ENCODE data around the gene HOXA4.

Gene HOXA4

GRCh38 chr7:27130540-27131389, at the start of gene HOXA4:
TSS of gene HOXA4 (minus strand) at chr7:27130757. CDS start at chr7:27130733, 24 bp downstream.
- peak; percentile 71 to 93 (median 90) for DNase-seq

DNA sequence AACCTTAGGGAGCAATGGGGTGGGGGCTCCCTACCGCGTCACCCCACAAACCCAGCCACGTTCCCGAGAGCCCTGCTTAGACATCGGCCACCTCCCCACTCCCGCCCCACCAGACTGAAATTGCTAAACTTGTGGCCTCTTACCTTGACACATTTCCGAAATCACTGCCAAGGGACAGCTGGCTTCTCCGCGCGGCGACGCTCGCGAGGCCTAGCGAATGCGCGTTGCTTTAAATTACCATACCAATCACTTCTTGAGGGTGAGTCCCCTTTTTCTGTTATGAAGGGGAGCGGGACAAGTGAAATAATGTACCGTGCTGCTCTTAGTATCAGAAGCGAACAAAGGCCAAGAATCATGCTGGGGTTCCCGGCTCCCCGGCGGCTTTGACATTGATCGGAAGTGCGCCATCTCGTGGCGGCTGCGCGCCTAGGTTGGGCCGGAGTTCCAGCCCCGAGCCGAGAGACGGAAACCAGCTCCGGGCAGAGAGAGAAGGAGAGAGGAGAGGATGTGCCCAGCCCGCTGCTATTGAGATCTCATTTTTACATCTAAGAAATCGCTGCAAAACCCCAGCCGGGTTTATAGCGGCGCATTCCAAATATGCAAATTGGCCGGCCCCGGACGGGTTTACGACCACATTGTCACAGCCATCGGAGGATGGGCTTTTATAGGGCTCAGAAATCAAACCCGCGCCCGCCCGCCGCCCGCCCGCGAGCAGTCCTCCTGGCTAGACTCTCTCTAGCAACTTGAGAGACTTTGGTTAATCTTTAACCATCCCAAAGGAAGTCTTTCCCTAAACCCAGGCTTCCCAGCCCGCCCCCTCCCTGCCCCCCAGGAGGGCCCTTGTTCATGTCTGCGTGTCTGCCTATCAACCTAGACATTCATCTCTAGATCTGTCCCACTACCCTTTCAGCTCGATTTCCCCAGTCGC, 49.2 kb upstream of the HOXA4 start:
- peak in 1 of 3 experiments; percentile 19 for DNase-seq

DNA sequence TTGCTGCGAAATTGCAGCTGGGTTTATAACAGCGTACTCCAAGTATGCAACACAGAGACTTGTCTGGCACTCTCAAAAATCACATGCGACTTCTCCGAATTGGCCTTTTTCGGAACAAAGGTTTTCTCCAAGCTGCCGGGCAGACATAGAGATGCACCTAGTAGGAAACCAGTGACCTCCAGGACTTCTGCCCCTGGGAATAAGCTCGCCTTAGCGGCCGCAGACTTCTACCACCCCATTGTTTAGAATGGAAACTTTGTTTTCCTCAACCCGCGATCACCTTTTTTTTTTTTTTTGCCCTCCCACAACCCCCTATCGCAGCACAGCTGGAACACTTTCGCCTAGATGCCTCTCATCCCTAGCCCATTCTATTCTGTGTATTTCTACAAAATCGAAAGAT, 48.5 kb upstream of the HOXA4 start:
- DNase-seq: no peak

GRCh38 chr7:27178366-27178765, 47.8 kb upstream of the HOXA4 start:
- no peak for DNase-seq

GRCh38 chr7:27177795-27178320, 47.3 kb upstream of the HOXA4 start:
- no peak for DNase-seq

DNA sequence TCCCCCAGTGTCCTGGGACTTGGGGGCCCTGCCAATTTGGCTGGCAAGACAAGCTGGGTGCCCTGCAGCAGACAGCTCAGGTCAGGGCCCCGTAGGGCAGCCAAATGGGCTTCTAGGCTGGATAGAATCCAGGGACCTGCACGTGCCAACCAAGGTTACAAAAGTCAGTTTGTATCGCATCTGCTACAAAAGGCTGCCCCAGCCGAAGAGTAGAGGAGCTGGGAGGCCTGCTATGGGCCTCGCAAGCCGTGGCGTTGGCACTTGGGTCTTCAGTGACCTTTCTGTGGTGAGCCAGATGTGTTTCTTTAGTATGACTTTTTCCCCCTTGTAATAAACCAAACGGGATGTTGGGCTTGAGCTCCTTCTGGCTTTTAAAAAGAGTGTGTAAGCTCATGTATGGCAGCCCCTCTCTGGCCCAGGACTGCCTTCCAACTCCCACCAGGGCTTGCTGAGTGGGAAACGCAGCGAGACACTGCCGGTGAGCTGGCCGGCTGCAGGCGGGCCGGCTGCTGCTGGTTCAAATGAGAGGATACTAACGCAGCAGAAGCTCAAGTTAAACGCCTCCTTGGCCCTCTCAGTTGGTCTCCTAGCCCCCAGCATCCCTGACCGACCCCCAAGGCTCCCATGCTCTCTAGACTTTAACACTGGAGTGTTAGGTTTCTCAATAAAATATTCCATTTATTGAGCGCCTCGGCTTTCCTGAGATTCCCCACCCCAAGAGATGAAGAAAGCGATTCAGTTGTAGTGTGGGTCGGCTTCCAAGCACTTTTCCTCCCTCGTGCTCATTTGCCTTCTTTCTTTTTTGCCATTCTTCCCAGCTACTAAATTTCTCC, 46.6 kb upstream of the HOXA4 start:
- no peak for DNase-seq

- no peak for DNase-seq
Observed at GRCh38 chr7:27176524-27176845, 45.9 kb upstream of the HOXA4 start.

- DNase-seq: no peak
Observed at GRCh38 chr7:27175626-27176523, 45.3 kb upstream of the HOXA4 start.

DNA sequence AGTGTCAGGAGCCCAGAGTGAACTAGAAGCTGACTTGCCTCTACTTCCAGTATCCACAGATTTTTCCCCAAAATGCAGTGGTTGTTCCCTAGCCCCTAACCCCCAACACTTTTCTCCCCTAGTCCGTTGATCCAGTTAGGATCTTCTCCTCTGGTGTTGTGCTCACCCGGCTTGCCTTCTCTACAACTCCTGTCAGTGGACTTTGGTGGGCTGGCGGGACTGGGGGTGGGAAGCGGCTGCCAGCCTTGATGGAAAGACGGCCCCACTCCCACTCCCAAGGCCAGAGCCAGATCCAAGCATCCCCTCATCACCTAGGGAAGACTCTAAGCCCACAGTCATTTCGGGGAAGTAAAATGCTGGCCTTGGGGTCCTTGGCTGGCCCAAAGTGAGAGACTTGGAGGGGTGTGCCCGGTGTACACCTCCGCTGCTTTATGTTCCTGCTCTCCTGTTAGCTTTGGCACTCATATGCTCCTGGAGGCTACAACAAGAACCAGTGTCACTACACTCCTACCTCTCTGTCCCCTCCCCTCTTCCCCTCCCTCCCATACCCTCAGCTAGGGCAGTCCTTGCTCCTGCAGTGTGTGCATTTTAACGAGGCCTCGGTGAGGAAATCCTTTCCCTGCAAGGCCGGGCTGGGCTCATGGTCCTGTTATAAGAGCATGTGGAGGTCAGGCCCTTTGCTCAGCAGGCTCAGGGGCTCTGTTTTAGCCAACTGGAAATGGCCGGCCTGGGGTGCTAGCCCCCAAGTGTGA, 44.5 kb upstream of the HOXA4 start:
- DNase-seq: peak in 2 of 3 experiments; percentile 24 to 56

DNA sequence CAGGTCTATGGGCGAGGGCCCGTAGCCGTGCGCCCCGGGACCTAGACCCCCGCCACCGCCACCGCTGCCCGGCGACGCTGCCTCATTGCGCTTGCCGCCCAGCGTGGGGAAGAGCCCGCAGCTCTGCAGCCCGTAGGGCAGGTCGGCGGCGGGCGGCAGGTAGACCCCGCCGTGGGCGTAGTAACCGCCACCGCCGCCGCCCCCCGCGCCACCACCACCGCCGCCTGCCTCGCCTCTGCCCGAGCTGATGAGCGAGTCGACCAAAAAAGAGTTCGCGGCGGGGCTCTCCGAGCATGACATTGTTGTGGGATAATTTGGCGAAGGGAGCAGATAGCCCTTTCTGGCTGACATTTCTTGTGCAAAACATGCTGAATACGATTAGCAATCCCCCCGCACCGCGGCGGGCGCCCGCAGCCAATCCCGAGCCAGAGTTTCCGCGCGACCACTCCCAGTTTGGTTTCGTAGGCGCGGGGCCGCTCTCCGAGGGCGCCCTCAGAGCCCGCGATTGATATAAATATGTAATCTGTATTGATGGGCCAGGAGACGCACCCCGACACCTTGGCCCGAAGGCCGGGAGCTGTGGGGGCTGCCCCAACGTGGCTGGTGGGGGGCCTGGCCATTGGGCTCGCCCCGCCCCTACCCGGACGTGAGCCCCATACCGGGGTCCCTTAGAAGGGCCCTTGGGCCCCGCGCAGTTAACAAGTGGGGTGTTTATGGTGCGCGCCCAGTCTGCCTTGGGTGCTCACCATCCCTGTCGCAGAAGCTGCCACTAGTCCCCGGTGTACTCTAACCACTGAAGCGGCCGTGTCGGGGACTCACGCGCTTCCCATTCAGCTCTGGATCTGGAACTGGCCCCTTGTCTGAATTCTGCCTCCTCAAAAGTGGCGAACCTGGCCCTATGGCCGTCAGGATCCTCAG, 43.7 kb upstream of the HOXA4 start, which contains the start of gene HOXA10:
TSS of gene HOXA10 (minus strand) at position 365 of the 918 bp plus-strand sequence. CDS start at position 351, 14 bp downstream.
- peak; percentile 83 to 91 (median 84) for DNase-seq

GRCh38 chr7:27173511-27173955, 43.0 kb upstream of the HOXA4 start:
- DNase-seq: peak; percentile 27 to 96 (median 88)

DNA sequence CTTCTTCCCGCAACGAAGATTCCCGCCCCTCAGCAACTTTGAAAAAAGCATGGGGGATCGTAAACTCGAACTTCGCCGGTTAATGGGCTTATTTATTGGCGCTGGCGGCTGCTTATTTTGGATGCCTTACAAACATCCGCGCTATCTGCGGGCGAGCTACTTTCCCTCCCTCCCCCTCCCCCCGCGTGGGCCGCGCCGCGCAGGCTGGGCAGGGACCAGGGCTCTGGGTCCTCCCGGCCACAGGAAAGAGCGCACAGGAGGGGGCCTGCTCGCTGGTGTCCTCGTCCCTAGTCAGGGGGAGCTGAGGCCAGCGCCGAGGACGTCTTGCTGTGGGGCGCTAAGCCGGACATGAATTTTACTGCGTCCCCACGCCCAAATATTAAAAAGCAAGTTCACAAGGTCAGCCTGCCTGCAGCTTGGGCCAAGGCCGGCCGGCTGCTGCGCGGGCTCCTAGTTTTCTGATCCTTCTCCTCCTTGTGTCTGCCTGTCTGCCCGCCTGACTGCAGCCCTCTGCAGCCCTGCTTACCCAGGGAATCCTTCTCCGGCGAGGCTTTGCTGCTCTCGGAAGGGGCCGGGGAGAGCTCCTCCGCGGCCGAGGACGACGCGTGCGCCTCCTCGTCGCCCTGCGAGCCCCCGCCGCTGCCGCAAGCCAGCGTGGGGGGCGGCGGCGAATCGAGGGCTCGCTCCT, 42.4 kb upstream of the HOXA4 start:
- peak; percentile 42 to 96 (median 89) for DNase-seq

DNA sequence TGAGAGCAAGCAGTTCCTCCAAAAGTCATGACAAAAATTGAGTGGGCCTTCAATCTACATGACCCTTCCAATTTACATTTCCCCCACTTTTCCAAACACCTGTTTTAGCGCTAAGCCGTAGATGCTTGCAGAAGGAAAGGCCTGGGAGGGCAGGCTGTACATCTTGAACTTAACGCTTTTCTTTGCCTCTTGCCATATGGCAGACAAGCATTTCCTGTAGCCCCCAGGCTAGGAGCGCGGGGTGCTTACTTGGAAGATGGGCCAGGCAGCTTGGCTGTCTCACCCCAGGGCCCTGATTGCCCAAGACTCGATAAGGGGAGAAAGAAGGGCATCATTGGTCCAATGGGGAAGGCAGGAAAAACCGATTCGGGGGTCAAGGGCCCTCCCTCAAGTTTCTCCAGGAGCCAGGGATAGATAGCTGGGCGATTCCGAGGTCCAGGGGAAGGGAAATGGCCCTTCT, 41.8 kb upstream of the HOXA4 start:
- DNase-seq: peak in 2 of 3 experiments; percentile 76 to 80

DNA sequence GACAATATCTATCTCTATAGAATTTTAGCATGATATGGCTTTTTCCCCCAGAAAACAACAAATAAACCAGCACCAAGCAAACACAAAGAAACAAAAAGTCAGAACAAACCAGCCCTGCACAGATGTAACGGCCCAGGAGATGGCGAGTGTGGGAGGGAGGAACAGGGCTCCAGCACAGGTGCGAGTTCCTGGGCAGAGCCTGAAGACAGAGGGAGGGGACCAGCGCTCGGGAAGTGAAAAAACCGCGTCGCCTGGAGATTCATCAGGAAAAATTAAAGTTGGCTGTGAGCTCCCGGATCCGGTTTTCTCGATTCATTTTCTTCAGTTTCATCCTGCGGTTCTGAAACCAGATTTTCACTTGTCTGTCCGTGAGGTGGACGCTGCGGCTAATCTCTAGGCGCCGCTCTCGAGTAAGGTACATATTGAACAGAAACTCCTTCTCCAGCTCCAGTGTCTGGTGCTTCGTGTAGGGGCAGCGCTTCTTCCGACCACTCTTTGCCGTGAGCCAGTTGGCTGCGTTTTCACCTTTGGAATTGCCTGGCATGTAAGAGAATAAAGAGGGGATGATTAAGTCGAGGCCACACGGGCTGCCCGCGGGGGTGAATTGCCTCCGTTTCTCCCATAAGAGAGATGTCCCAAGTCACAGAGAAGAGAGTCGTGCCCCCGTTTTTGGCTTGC, 41.2 kb upstream of the HOXA4 start:
- DNase-seq: peak; percentile 58 to 83 (median 74)

- peak; percentile 53 to 70 (median 55) for DNase-seq
Observed at GRCh38 chr7:27171325-27171636, 40.7 kb upstream of the HOXA4 start.

DNA sequence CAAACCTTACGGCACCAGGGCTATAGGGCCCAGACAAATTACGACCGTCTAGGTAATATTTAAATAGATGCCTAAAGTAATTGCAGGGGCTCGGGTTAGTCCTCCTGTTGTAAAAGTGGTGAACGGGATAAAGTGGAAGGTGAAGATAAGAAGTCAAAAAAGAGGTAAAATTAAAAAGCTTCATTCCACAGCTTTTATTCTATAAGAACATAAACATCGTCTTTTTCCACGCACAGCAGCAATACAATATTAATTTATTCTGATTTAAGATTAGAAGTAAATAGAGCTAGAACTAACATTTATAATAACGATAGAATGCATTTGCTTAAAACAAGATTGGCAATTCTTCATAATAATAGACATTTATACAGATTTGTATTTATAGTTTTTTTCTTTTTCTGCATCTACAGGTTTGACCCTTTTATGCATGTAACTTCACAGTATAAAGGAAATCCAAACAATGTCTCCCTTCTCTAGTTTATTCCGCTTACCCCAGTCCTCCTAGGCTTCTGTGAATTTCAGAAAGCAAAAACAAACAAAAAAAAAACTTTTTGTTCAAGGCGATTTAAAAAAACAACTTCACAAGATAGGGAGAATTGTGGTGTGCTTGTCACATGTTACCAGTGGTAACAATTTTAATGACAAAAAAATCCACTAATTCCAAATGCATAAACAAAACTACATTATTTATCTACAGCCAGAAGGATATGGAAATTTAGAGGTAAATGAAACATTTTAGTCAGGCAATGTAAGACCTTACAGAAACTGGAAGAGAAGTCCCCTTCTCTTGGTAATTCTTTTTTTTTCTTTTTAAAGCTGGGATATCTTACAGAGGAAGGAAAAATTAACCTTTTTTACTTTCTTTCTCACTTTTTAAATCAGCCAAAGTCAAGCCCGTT, 40.1 kb upstream of the HOXA4 start:
- peak in 2 of 3 experiments; percentile 46 to 55 for DNase-seq

Measured in NCI-H1417 (cell line).